ENCODE measurements around the gene GASK1A. TPM values are rescaled to one million over a fixed set of nuclear protein-coding genes. Genes with fewer than 3 reads are reported as not detected.

GASK1A gene
- 0.77 and 1.1 TPM in 2 replicates for total RNA-seq

GRCh38 chr3:42979044-42979972 lies at the start of gene GASK1A:
GASK1A (plus strand) TSS chr3:42979311; CDS start chr3:42979643, 332 bp downstream.
- DNase-seq (ENCODE audit: low read depth) (no peak), FAIRE-seq (no peak)
- peaks cover 25% of the 10 kb centered on the region for H3K27me3 ChIP-seq (ENCODE audit: control insufficient read depth, insufficient read depth, low read length)
- peak within 1 kb of the TSS; percentile 16 for H3K4me3 ChIP-seq (ENCODE audit: low read depth, low read length)
- H3K36me3 ChIP-seq (ENCODE audit: control insufficient read depth, insufficient read depth, low read length): no peaks in the 10 kb centered on the region
- no peak for TF ChIP-seq CTCF (IDR thresholded peaks at IDR 0.05; ENCODE audit: insufficient read depth, low read length, severe bottlenecking)

- DNase-seq (ENCODE audit: low read depth) (no peak), FAIRE-seq (no peak)
- H3K27me3 ChIP-seq (ENCODE audit: control insufficient read depth, insufficient read depth, low read length): no peaks in the 10 kb centered on the region
- no peak overlapping the region for H3K4me3 ChIP-seq (ENCODE audit: low read depth, low read length)
- no peaks in the 10 kb centered on the region for H3K36me3 ChIP-seq (ENCODE audit: control insufficient read depth, insufficient read depth, low read length)
- no peak for TF ChIP-seq CTCF (IDR thresholded peaks at IDR 0.05; ENCODE audit: insufficient read depth, low read length, severe bottlenecking)
These were observed 45.0 kb upstream of the GASK1A start for GRCh38 chr3:42934111-42934510.

- Histone ChIP-seq H3K4me3 (ENCODE audit: low read depth, low read length) (no peak overlapping the region), H3K36me3 (ENCODE audit: control insufficient read depth, insufficient read depth, low read length) (no peaks in the 10 kb centered on the region), H3K27me3 (ENCODE audit: control insufficient read depth, insufficient read depth, low read length) (no peaks in the 10 kb centered on the region)
- no peak for DNase-seq (ENCODE audit: low read depth)
- no peak for FAIRE-seq
- TF ChIP-seq CTCF (IDR thresholded peaks at IDR 0.05; ENCODE audit: insufficient read depth, low read length, severe bottlenecking): no peak
These were observed 44.2 kb upstream of the GASK1A start for GRCh38 chr3:42934910-42935309.

GRCh38 chr3:42935472-42935871 lies 43.6 kb upstream of the GASK1A start:
- no peaks in the 10 kb centered on the region for H3K36me3 ChIP-seq (ENCODE audit: control insufficient read depth, insufficient read depth, low read length)
- no peak overlapping the region for H3K4me3 ChIP-seq (ENCODE audit: low read depth, low read length)
- no peaks in the 10 kb centered on the region for H3K27me3 ChIP-seq (ENCODE audit: control insufficient read depth, insufficient read depth, low read length)
- DNase-seq (ENCODE audit: low read depth) (no peak), FAIRE-seq (peak; percentile 70)
- no peak for TF ChIP-seq CTCF (IDR thresholded peaks at IDR 0.05; ENCODE audit: insufficient read depth, low read length, severe bottlenecking)

GRCh38 chr3:42936157-42936981 lies 42.7 kb upstream of the GASK1A start:
- no peak for TF ChIP-seq CTCF (IDR thresholded peaks at IDR 0.05; ENCODE audit: insufficient read depth, low read length, severe bottlenecking)
- no peaks in the 10 kb centered on the region for H3K27me3 ChIP-seq (ENCODE audit: control insufficient read depth, insufficient read depth, low read length)
- no peaks in the 10 kb centered on the region for H3K36me3 ChIP-seq (ENCODE audit: control insufficient read depth, insufficient read depth, low read length)
- H3K4me3 ChIP-seq (ENCODE audit: low read depth, low read length): peak overlapping the region; percentile 35
- DNase-seq (ENCODE audit: low read depth) (peak; percentile 6), FAIRE-seq (no peak)
